Stomach (tissue), 4 donors: ENCODE results near the gene EGFL8.

ENCODE experiments used
- POLR2A ChIP-seq, 4 donors: fragments of 450-650 bp; IDR thresholded peaks; one replicate each; pipeline ENCODE4 v1.6.1; 2016; ENCODE audit warnings: antibody characterized with exemption in 4 of 4, control low read depth in 2 of 4, mild to moderate bottlenecking in 1 of 4, moderate library complexity in 1 of 4
- POLR2AphosphoS5 ChIP-seq, 3 donors: sonication (generic); formaldehyde crosslinking; IDR thresholded peaks; one replicate each; pipeline ENCODE4 v1.6.1; 2016; ENCODE audit warnings: antibody characterized with exemption in 3 of 3
- TF ChIP-seq, protein P1 (sequence below), 7 experiments: fragments of 450-650 bp in 4 of 7; fragments of 200-600 bp in 3 of 7; sonication (generic) in 3 of 7; IDR thresholded peaks; one replicate each; pipeline ENCODE4 v1.5.1; 2016 to 2019; ENCODE audit warnings: antibody characterized with exemption in 7 of 7, control low read depth in 2 of 7, mild to moderate bottlenecking in 1 of 7

GRCh38 chr6:32170294-32170693 lies 5.9 kb downstream of the EGFL8 start:
- TF ChIP-seq, protein P1, sequence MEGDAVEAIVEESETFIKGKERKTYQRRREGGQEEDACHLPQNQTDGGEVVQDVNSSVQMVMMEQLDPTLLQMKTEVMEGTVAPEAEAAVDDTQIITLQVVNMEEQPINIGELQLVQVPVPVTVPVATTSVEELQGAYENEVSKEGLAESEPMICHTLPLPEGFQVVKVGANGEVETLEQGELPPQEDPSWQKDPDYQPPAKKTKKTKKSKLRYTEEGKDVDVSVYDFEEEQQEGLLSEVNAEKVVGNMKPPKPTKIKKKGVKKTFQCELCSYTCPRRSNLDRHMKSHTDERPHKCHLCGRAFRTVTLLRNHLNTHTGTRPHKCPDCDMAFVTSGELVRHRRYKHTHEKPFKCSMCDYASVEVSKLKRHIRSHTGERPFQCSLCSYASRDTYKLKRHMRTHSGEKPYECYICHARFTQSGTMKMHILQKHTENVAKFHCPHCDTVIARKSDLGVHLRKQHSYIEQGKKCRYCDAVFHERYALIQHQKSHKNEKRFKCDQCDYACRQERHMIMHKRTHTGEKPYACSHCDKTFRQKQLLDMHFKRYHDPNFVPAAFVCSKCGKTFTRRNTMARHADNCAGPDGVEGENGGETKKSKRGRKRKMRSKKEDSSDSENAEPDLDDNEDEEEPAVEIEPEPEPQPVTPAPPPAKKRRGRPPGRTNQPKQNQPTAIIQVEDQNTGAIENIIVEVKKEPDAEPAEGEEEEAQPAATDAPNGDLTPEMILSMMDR (IDR thresholded peaks at IDR 0.05) = no peak
- no peak for TF ChIP-seq POLR2AphosphoS5 (IDR thresholded peaks at IDR 0.05)
- no peak for TF ChIP-seq POLR2A (IDR thresholded peaks at IDR 0.05)
